Ovary (tissue), 3 donors: ENCODE results near the gene ZNF804B.

ENCODE experiments used
- CTCF ChIP-seq, 3 donors: fragments of 450-650 bp in 2 of 3; fragments of 200-600 bp in 1 of 3; IDR thresholded peaks; one replicate each; pipeline versions ENCODE4 v1.5.1 to v1.8.0; 2016 to 2022; ENCODE audit warnings: antibody characterized with exemption in 3 of 3, mild to moderate bottlenecking in 1 of 3
- POLR2A ChIP-seq: fragments of 450-650 bp; IDR thresholded peaks from one replicate; pipeline ENCODE4 v1.6.1; 2017; ENCODE audit warnings: antibody characterized with exemption, mild to moderate bottlenecking, moderate library complexity
- donor health status: DM: no; HTN: no; CAD: no.

DNA sequence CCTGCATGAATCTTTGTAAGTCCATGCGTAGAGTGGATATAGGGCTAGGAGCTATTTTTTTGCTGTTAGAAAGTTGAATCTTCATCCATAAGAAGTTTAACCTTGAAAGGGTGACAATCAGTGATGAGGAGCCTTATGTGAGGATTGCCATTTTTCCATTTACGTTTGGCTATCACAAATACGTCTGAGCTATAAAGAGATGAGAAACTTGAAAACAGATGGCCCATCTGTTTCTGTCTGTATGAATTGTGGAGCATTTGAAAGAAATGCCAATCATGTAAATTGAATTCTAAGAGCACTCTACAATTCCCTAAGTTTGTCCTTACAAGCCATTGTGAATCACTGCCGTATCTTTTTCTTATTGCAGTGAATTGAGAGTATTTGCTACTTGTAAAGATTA is 205.9 kb downstream of the ZNF804B start:
- TF ChIP-seq CTCF (IDR thresholded peaks at IDR 0.05) (no peak), POLR2A (no peak)
